Activated B cell treated with CpG ODN at 0.5 μM for 24 hours (primary cell): ENCODE measurements around the gene NCOR2. TPM values are rescaled to one million over a fixed set of nuclear protein-coding genes. Genes with fewer than 3 reads are reported as not detected.

Experiments
- ATAC-seq: fragments of 200-7000 bp; cut with Tn5 transposase; one replicate; pipeline ENCODE4 v1.10.0; 2021; ENCODE audit warnings: low read depth, mild to moderate bottlenecking, moderate library complexity
- CTCF ChIA-PET: fragments of 350-600 bp; sonication (Branson Sonifier 250); formaldehyde crosslinking; loops from one replicate; lab custom pipeline; 2021; ENCODE audit warnings: antibody characterized with exemption; lab: Charles Lee
- POLR2A ChIA-PET: fragments of 350-600 bp; sonication (Branson Sonifier 250); formaldehyde crosslinking; loops from one replicate; lab custom pipeline; 2021; ENCODE audit warnings: antibody characterized with exemption; lab: Charles Lee
- DNase-seq: peaks from one replicate; pipeline ENCODE4 v3.0.0; 2022
- H3K27ac Mint-ChIP-seq: one replicate; pipeline ENCODE4 v1.8.0; 2020; ENCODE audit warnings: mixed read lengths
- H3K27me3 Mint-ChIP-seq: one replicate; pipeline ENCODE4 v1.8.0; 2021; ENCODE audit warnings: mixed read lengths
- H3K36me3 Mint-ChIP-seq: one replicate; pipeline ENCODE4 v1.8.0; 2021; ENCODE audit warnings: low read depth, mixed read lengths
- H3K4me1 Mint-ChIP-seq: one replicate; pipeline ENCODE4 v1.8.0; 2021; ENCODE audit warnings: mixed read lengths
- H3K4me3 Mint-ChIP-seq: one replicate; pipeline ENCODE4 v1.8.0; 2020; ENCODE audit warnings: mild to moderate bottlenecking, mixed read lengths
- H3K9me3 Mint-ChIP-seq: one replicate; pipeline ENCODE4 v1.8.0; 2020; ENCODE audit warnings: mixed read lengths
- CTCF ChIP-seq: fragments of 200-600 bp; IDR thresholded peaks from one replicate; pipeline ENCODE4 v1.8.0; 2022; ENCODE audit warnings: antibody characterized with exemption, mild to moderate bottlenecking
- intact Hi-C: fragments of 100-400 bp; cut with micrococcal nuclease; formaldehyde crosslinking; loops from one replicate; pipeline ENCODE4 v1.15.1; 2024
- total RNA-seq: library from RNA; stranded (reverse); gene quantifications from 2 replicates; pipeline ENCODE4 v1.2.3, GENCODE V29; 2022

NCOR2 gene
- total RNA-seq, 1 donor from 2014 or later = 154 TPM

- H3K4me3 Mint-ChIP-seq = no peak overlapping the region
- ChIA-PET CTCF (no interaction called here), POLR2A (no interaction called here)
- peaks cover 13% of the 10 kb centered on the region for H3K36me3 Mint-ChIP-seq
- DNase-seq (no peak), ATAC-seq (no peak)
- no peak for TF ChIP-seq CTCF
- peaks cover 55% of the 10 kb centered on the region for H3K4me1 Mint-ChIP-seq
- peaks cover 5% of the 10 kb centered on the region for H3K9me3 Mint-ChIP-seq
- H3K27me3 Mint-ChIP-seq = no peaks in the 10 kb centered on the region
- H3K27ac Mint-ChIP-seq = no peak overlapping the region
- intact Hi-C loops = loop anchor here (10.0 kb wide), 2 partner anchors 305 to 1175 kb away; partner anchors contain the start of genes KMT5A and SCARB1
Observed at GRCh38 chr12:124559182-124560017, 8.0 kb downstream of the NCOR2 start.

- Mint-ChIP-seq H3K4me1 (peaks cover 50% of the 10 kb centered on the region), H3K27ac (no peak overlapping the region), H3K4me3 (no peak overlapping the region), H3K36me3 (peaks cover 12% of the 10 kb centered on the region), H3K9me3 (peaks cover 5% of the 10 kb centered on the region), H3K27me3 (no peaks in the 10 kb centered on the region)
- ChIA-PET CTCF (no interaction called here), POLR2A (interaction anchor here (0.6 kb wide), 1 partner anchor 9 kb away, joined by 3 read pairs; no protein-coding TSS in a partner anchor)
- intact Hi-C loops = no loop called here
- DNase-seq (no peak), ATAC-seq (no peak)
- TF ChIP-seq CTCF = no peak
Observed at GRCh38 chr12:124558313-124558712, 9.1 kb downstream of the NCOR2 start.

- H3K27me3 Mint-ChIP-seq = no peaks in the 10 kb centered on the region
- no peak overlapping the region for H3K27ac Mint-ChIP-seq
- no peak overlapping the region for H3K4me3 Mint-ChIP-seq
- peaks cover 54% of the 10 kb centered on the region for H3K4me1 Mint-ChIP-seq
- no peak for TF ChIP-seq CTCF
- ChIA-PET POLR2A (interaction anchor here (0.6 kb wide), 1 partner anchor 9 kb away, joined by 3 read pairs; no protein-coding TSS in a partner anchor), CTCF (no interaction called here)
- H3K36me3 Mint-ChIP-seq = peaks cover 12% of the 10 kb centered on the region
- intact Hi-C loops = no loop called here
- ATAC-seq = no peak
- DNase-seq = no peak
- H3K9me3 Mint-ChIP-seq = peaks cover 5% of the 10 kb centered on the region
Observed at GRCh38 chr12:124557518-124558223, 9.7 kb downstream of the NCOR2 start.

GRCh38 chr12:124556896-124557501 is 10.4 kb downstream of the NCOR2 start:
- H3K36me3 Mint-ChIP-seq = peaks cover 12% of the 10 kb centered on the region
- peaks cover 5% of the 10 kb centered on the region for H3K9me3 Mint-ChIP-seq
- peak overlapping the region; percentile 24 for H3K27ac Mint-ChIP-seq
- intact Hi-C loops = no loop called here
- peaks cover 56% of the 10 kb centered on the region for H3K4me1 Mint-ChIP-seq
- no peak for DNase-seq
- ChIA-PET POLR2A (no interaction called here), CTCF (no interaction called here)
- no peak for TF ChIP-seq CTCF
- no peaks in the 10 kb centered on the region for H3K27me3 Mint-ChIP-seq
- H3K4me3 Mint-ChIP-seq = no peak overlapping the region
- no peak for ATAC-seq

- Mint-ChIP-seq H3K36me3 (peaks cover 12% of the 10 kb centered on the region), H3K4me3 (no peak overlapping the region), H3K9me3 (peaks cover 5% of the 10 kb centered on the region), H3K27ac (no peak overlapping the region), H3K27me3 (no peaks in the 10 kb centered on the region), H3K4me1 (peaks cover 58% of the 10 kb centered on the region)
- ChIA-PET CTCF (no interaction called here), POLR2A (no interaction called here)
- intact Hi-C loops = no loop called here
- no peak for TF ChIP-seq CTCF
- no peak for ATAC-seq
- DNase-seq = no peak
Observed at GRCh38 chr12:124556074-124556466, 11.3 kb downstream of the NCOR2 start.
